ENCODE results near the gene SPATA31D3.

DNA sequence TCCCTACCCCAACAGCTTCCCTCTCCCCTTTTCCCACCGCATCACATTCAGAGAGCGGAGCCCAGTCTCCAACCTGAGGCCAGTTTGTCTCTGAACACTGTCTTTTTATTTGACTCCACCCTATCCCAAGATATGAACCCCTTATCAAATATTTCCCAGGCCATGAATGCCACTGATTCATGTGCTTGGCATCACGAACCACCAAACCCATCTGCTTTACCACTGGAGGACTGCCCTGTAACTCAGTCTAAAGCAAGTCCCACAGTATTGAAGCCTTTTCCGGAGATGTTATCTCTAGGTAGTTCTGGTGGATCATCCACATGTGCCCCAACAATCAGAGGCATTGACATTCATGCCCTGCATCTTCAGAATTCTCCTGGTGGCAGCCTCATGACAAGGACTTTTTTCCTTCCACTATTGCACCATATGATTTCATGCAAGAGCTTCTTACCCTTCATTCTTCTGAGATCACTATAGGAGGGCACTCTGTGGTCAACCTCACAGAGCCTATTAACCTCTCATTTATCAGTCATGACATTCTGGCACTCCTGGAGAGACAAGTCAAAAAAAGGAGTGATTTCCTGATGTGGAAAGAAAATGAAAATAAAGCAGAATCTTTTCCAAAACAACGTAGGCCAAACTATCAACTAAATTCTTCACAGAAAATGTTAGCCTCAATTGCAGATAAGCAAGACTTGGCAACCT lies 27.3 kb upstream of the SPATA31D3 start:
- TF ChIP-seq CTCF (IDR thresholded peaks at IDR 0.05) (no peak), POLR2A (IDR thresholded peaks at IDR 0.05) (no peak), EP300 (IDR thresholded peaks at IDR 0.05) (no peak), POLR2AphosphoS5 (IDR thresholded peaks at IDR 0.05) (no peak)
